ENCODE data around the gene SHISA9. TPM values are rescaled to one million over a fixed set of nuclear protein-coding genes. Genes with fewer than 3 reads are reported as not detected.

Gene SHISA9
- total RNA-seq, 1 donor from 2014 or later: 96.6 TPM

DNA sequence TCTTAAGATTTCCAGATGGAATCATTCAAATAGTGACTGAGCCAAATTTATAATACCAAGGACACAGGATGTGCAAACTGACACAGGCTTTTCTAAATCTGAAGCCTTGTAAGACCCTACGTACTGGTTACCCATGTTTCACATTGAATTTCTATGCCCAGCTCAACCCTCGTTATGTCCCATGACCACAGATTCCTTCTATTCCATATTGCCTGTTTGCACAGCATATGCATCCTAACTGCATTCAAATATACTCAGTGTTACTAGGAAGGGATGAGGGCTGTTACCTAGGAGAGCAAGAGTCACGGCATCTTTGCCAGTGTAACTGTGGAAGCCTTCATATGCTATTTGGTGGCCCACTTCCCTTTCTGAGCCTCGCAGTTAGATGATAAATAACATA lies 305.2 kb downstream of the SHISA9 start:
- H3K27ac Mint-ChIP-seq (ENCODE audit: unreplicated experiment): no peak overlapping the region
- H3K36me3 Mint-ChIP-seq (ENCODE audit: unreplicated experiment): no peaks in the 10 kb centered on the region
- peaks cover 2% of the 10 kb centered on the region for H3K27me3 Mint-ChIP-seq (ENCODE audit: unreplicated experiment)
- TF ChIP-seq, protein P1, sequence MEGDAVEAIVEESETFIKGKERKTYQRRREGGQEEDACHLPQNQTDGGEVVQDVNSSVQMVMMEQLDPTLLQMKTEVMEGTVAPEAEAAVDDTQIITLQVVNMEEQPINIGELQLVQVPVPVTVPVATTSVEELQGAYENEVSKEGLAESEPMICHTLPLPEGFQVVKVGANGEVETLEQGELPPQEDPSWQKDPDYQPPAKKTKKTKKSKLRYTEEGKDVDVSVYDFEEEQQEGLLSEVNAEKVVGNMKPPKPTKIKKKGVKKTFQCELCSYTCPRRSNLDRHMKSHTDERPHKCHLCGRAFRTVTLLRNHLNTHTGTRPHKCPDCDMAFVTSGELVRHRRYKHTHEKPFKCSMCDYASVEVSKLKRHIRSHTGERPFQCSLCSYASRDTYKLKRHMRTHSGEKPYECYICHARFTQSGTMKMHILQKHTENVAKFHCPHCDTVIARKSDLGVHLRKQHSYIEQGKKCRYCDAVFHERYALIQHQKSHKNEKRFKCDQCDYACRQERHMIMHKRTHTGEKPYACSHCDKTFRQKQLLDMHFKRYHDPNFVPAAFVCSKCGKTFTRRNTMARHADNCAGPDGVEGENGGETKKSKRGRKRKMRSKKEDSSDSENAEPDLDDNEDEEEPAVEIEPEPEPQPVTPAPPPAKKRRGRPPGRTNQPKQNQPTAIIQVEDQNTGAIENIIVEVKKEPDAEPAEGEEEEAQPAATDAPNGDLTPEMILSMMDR (IDR thresholded peaks at IDR 0.05; ENCODE audit: partially characterized antibody, unreplicated experiment): no peak
- DNase-seq: no peak
- no peaks in the 10 kb centered on the region for H3K9me3 Mint-ChIP-seq (ENCODE audit: unreplicated experiment)
- H3K4me3 Mint-ChIP-seq (ENCODE audit: unreplicated experiment): no peak overlapping the region
- no peaks in the 10 kb centered on the region for H3K4me1 Mint-ChIP-seq (ENCODE audit: low read depth, unreplicated experiment)

DNA sequence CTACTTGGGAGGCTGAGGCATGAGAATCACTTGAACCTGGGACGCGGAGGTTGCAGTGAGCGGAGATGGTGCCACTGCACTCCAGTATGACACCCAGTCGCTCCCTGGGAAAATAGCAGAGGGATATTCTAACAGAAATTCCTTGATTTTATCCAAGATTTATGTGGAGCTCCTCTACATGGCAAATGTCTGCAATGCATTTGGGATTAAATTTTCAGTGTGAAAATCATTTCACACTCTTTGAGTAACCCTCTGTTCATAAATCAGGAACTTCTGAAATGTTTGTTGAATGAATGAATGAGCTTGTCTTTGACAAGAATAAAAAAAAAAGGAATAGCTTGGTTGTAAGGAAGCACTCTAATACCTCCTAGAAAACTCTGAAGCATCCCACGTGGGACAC lies 305.8 kb downstream of the SHISA9 start:
- TF ChIP-seq, protein P1 (IDR thresholded peaks at IDR 0.05; ENCODE audit: partially characterized antibody, unreplicated experiment): no peak
- DNase-seq: no peak
- H3K27ac Mint-ChIP-seq (ENCODE audit: unreplicated experiment): no peak overlapping the region
- H3K4me1 Mint-ChIP-seq (ENCODE audit: low read depth, unreplicated experiment): no peaks in the 10 kb centered on the region
- H3K9me3 Mint-ChIP-seq (ENCODE audit: unreplicated experiment): no peaks in the 10 kb centered on the region
- H3K36me3 Mint-ChIP-seq (ENCODE audit: unreplicated experiment): no peaks in the 10 kb centered on the region
- H3K4me3 Mint-ChIP-seq (ENCODE audit: unreplicated experiment): no peak overlapping the region
- H3K27me3 Mint-ChIP-seq (ENCODE audit: unreplicated experiment): peaks cover 4% of the 10 kb centered on the region

DNA sequence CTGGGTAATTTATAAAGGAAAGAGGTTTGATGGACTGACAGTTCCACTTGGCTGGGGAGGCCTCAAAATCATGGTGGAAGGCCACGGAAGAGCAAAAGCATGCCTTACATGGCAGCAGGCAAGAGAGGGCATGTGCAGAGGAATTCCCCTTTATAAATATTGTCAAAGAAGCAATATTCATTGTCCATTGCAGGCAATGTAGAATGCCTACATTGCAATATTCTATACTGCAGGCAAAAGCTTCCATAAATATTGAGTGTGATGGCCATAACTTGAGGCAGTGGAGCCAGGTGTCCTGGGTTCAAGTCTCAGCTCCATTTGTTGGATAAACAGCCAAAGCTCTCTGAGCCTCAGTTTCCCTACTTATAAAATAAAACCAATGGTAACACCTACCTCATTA lies 322.3 kb downstream of the SHISA9 start:
- TF ChIP-seq, protein P1 (IDR thresholded peaks at IDR 0.05; ENCODE audit: partially characterized antibody, unreplicated experiment): no peak
- Mint-ChIP-seq H3K4me3 (ENCODE audit: unreplicated experiment) (no peak overlapping the region), H3K27me3 (ENCODE audit: unreplicated experiment) (peaks cover 2% of the 10 kb centered on the region), H3K27ac (ENCODE audit: unreplicated experiment) (no peak overlapping the region), H3K9me3 (ENCODE audit: unreplicated experiment) (peaks cover 9% of the 10 kb centered on the region), H3K36me3 (ENCODE audit: unreplicated experiment) (peaks cover 12% of the 10 kb centered on the region), H3K4me1 (ENCODE audit: low read depth, unreplicated experiment) (peaks cover 4% of the 10 kb centered on the region)
- no peak for DNase-seq

DNA sequence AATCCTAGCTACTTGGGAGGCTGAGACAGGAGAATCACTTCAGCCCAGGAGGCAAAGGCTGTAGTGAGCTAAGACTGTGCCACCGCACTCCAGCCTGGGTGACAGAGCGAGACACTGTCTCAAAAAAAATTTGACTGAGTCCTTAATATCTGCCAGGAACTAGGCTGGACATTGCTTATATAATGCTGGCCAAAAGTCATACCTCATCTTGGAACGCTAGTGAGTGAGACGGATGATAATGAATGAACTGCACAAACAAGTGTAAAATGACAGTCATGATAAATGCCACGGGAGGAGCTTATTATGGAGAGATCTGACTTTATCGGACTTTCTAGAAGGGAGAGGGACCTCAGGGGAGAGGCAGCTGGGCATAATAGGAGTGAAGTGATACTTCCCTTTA lies 327.6 kb downstream of the SHISA9 start:
- Mint-ChIP-seq H3K4me3 (ENCODE audit: unreplicated experiment) (no peak overlapping the region), H3K27ac (ENCODE audit: unreplicated experiment) (no peak overlapping the region), H3K36me3 (ENCODE audit: unreplicated experiment) (peaks cover 12% of the 10 kb centered on the region), H3K9me3 (ENCODE audit: unreplicated experiment) (peaks cover 7% of the 10 kb centered on the region), H3K27me3 (ENCODE audit: unreplicated experiment) (peaks cover 2% of the 10 kb centered on the region), H3K4me1 (ENCODE audit: low read depth, unreplicated experiment) (peaks cover 2% of the 10 kb centered on the region)
- TF ChIP-seq, protein P1 (IDR thresholded peaks at IDR 0.05; ENCODE audit: partially characterized antibody, unreplicated experiment): no peak
- no peak for DNase-seq

DNA sequence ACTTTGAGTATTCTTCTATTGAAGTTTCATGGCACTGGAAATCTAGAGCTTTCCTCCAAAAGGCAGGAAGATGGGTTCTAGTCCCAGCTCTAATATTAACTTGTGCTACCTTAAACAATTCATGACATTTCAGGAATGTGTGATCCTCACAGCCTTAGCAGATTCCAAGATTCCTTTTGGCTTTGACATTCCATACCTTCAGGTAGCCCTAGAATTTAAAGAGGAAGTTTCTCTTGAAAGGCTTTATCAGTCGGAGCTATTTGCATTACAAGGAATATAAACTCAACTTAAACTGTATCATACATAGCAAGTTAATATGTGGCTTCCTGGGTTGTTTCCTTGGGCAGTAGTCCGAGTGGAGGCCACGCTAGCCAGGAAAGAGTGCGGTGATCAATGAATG lies 330.0 kb downstream of the SHISA9 start:
- peaks cover 17% of the 10 kb centered on the region for H3K36me3 Mint-ChIP-seq (ENCODE audit: unreplicated experiment)
- H3K27ac Mint-ChIP-seq (ENCODE audit: unreplicated experiment): no peak overlapping the region
- H3K4me3 Mint-ChIP-seq (ENCODE audit: unreplicated experiment): no peak overlapping the region
- H3K27me3 Mint-ChIP-seq (ENCODE audit: unreplicated experiment): peaks cover 2% of the 10 kb centered on the region
- H3K4me1 Mint-ChIP-seq (ENCODE audit: low read depth, unreplicated experiment): peaks cover 6% of the 10 kb centered on the region
- peaks cover 3% of the 10 kb centered on the region for H3K9me3 Mint-ChIP-seq (ENCODE audit: unreplicated experiment)
- DNase-seq: no peak
- TF ChIP-seq, protein P1 (IDR thresholded peaks at IDR 0.05; ENCODE audit: partially characterized antibody, unreplicated experiment): no peak

Data from glutamatergic neuron (in vitro differentiated cells).